ENCODE measurements around the gene RNF145.
"Not testable (repeated sequence)": the region's sequence is repeated elsewhere in the genome, so short reads cannot be mapped to it uniquely, and the experiment has no call there.

GRCh38 chr5:159145160-159145559 lies 64.2 kb downstream of the RNF145 start:
- not testable (repeated sequence) for TF ChIP-seq POLR2A, CTCF (IDR thresholded peaks at IDR 0.05)

All from esophagus squamous epithelium (tissue), 4 donors.